D721Med (cell line): ENCODE data around the gene ANKRD16.
"Not testable (repeated sequence)": the region's sequence is repeated elsewhere in the genome, so short reads cannot be mapped to it uniquely, and the experiment has no call there.

Experiments
- DNase-seq: peaks from one replicate; pipeline ENCODE4 v3.0.0; 2011; ENCODE audit warnings: low spot score; ENCODE audit not compliant: insufficient read length
- FAIRE-seq: peaks from 2 replicates; lab custom pipeline; 2011; peaks lifted over from hg19 to GRCh38; lab: Jason Lieb, UNC
- TF ChIP-seq, protein P1 (sequence below): IDR thresholded peaks from 2 replicates; pipeline ENCODE4 v1.5.1; 2012; ENCODE audit warnings: mild to moderate bottlenecking, control low read depth; ENCODE audit not compliant: insufficient read depth; ENCODE audit errors: missing control alignments

The ANKRD16 gene

GRCh38 chr10:5885619-5886018 is 4.1 kb downstream of the ANKRD16 start:
- DNase-seq, result no peak
- TF ChIP-seq, protein P1, sequence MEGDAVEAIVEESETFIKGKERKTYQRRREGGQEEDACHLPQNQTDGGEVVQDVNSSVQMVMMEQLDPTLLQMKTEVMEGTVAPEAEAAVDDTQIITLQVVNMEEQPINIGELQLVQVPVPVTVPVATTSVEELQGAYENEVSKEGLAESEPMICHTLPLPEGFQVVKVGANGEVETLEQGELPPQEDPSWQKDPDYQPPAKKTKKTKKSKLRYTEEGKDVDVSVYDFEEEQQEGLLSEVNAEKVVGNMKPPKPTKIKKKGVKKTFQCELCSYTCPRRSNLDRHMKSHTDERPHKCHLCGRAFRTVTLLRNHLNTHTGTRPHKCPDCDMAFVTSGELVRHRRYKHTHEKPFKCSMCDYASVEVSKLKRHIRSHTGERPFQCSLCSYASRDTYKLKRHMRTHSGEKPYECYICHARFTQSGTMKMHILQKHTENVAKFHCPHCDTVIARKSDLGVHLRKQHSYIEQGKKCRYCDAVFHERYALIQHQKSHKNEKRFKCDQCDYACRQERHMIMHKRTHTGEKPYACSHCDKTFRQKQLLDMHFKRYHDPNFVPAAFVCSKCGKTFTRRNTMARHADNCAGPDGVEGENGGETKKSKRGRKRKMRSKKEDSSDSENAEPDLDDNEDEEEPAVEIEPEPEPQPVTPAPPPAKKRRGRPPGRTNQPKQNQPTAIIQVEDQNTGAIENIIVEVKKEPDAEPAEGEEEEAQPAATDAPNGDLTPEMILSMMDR, result no peak
- FAIRE-seq, result no peak

- DNase-seq, result no peak
- no peak for FAIRE-seq
- TF ChIP-seq, protein P1, result no peak
Measured at GRCh38 chr10:5882961-5883360, 6.7 kb downstream of the ANKRD16 start.

- not testable (repeated sequence) for DNase-seq, FAIRE-seq
Measured at GRCh38 chr10:5877041-5877440, 12.7 kb downstream of the ANKRD16 start.

DNA sequence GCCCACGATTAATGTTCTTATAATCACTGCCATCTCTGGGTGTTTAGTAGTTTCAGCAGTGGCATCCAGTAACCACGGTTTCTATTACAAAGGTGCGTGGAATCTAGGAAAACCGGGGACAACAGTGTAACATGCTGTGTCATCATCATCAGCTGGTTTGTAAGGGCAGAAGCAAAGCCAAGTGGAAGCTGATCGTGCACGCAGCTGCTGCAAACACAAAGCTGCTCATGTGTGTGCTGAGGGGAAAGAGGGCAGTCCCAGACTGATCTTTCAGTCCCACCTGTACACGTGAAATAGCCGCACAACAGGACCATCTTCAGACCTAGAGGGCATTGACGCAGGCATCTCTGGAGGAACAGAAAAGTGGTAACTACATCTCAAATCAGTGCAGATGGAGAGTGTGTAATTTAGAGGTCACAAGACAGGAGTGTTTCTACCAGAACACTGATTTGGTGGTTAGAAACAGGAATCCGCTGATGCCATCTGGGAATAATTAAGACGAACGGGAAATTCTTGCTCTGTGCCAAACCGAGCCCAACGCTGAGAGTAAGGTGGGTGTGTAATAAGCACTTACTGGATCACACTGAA is 13.4 kb downstream of the ANKRD16 start:
- no peak for FAIRE-seq

DNA sequence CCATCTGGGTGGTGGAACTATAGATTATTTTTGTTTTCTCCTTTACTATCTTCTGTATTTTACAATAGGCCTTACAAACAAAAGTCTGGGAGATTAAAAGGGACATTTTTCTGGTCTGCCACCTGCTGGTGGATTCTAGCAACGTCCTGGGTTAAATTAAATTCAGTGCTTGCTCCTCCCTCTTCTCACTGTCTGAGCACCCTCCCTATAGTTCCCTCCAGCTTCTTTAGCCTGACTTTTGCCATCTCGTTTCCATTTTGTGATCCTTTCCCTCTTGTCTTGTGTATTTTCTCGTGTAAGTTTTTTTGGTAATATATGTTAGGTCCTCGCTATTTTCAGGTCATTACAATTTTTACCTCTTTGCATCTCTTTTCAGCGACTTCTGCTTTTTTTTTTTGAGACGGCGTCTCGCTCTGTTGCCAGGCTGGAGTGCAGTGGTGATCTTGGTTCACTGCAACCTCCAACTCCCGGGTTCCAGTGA is 16.1 kb downstream of the ANKRD16 start:
- TF ChIP-seq, protein P1, result peak; percentile 65
- FAIRE-seq (no peak), DNase-seq (peak; percentile 55)

More for the DNA sequence above, 13.4 kb downstream of the ANKRD16 start:
- TF ChIP-seq, protein P1, result no peak
- no peak for DNase-seq

- FAIRE-seq (no peak), DNase-seq (no peak)
- TF ChIP-seq, protein P1, result no peak
Measured at GRCh38 chr10:5871596-5871995, 18.1 kb downstream of the ANKRD16 start.

GRCh38 chr10:5869156-5869555 is 20.5 kb downstream of the ANKRD16 start:
- no peak for FAIRE-seq
- no peak for DNase-seq
- TF ChIP-seq, protein P1, result no peak

DNA sequence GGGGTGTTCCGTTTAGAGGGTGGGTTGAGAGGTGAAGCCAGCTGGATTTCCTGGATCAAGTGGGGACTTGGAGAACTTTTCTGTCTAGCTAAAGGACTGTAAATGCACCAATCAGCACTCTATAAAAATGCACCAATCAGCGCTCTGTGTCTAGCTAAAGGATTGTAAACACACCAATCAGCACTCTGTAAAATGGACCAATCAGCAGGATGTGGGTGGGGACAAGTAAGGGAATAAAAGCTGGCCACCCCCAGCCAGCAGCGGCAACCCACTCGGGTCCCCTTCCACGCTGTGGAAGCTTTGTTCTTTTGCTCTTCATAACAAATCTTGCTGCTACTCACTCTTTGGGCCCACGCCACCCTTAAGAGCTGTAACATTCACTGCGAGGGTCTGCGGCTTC is 21.3 kb downstream of the ANKRD16 start:
- DNase-seq, FAIRE-seq: not testable (repeated sequence)

DNA sequence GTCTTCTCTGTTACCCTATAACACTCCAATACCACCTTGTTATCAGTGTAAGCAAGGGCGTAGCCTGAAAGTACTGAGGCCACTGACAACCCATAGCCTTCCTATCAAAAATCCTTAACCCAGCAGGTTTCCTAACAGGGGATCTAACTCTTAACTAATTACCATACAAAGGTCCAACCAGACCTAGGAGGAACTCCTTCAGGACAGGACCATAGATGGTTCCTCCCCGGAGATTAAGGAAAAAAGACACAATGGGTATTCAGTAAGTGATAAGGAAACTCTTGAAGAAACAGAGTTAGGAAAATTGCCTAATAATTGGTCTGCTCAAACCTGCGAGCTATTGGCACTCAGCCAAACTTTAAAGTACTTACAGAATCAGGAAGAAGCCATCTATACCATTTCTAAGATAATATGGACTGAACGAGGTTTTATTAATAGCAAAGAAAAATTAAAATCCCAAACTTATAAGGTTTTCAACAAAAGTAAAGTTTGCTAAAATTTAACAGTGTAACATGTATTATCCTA is 22.5 kb downstream of the ANKRD16 start:
- DNase-seq, FAIRE-seq: not testable (repeated sequence)

- not testable (repeated sequence) for DNase-seq, FAIRE-seq
Measured at GRCh38 chr10:5866451-5867081, 23.1 kb downstream of the ANKRD16 start.

- not testable (repeated sequence) for FAIRE-seq
Measured at GRCh38 chr10:5862981-5863685, 26.6 kb downstream of the ANKRD16 start.

More at GRCh38 chr10:5862981-5863685, 26.6 kb downstream of the ANKRD16 start:
- DNase-seq, result not testable (repeated sequence)
